ENCODE measurements around the gene GALNT11. TPM values are rescaled to one million over a fixed set of nuclear protein-coding genes. Genes with fewer than 3 reads are reported as not detected.

GALNT11 gene
- total and polyA plus RNA-seq, 2 experiments from 2014 or later, result 41.6 to 49.4 TPM

DNA sequence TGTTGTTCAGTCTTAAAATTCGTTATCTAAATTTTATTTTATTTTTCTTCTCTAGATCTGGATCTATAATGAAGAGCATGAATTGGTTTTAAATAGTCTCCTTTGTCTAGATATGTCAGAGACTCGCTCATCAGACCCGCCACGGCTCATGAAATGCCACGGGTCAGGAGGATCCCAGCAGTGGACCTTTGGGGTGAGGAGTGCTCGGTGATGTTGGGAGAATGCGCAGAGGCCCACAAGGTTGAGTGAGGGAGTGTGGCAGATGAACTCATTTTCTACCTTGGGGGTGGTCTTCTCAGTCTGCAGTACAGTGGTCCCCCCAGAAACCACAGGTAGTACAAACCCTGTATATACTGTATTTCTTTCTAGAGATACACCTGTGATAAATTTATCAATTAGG, 95.3 kb downstream of the GALNT11 start:
- Histone ChIP-seq H3K4me1 (ENCODE audit: low read depth) (no peaks in the 10 kb centered on the region), H3K9me3 (ENCODE audit: low read depth) (no peaks in the 10 kb centered on the region), H3K36me3 (peaks cover 56% of the 10 kb centered on the region), H3K27ac (peak overlapping the region; percentile 38), H3K4me3 (no peak overlapping the region), H3K27me3 (no peaks in the 10 kb centered on the region)
- TF ChIP-seq CTCF (IDR thresholded peaks at IDR 0.05; ENCODE audit: low read depth, low read length), result no peak
- no peak for DNase-seq (ENCODE audit: low read depth in 1 of 2, low spot score in 1 of 2)

- no peak for DNase-seq (ENCODE audit: low read depth in 1 of 2, low spot score in 1 of 2)
- Histone ChIP-seq H3K36me3 (peaks cover 58% of the 10 kb centered on the region), H3K9me3 (ENCODE audit: low read depth) (no peaks in the 10 kb centered on the region), H3K4me3 (no peak overlapping the region), H3K4me1 (ENCODE audit: low read depth) (no peaks in the 10 kb centered on the region), H3K27me3 (no peaks in the 10 kb centered on the region), H3K27ac (no peak overlapping the region)
- TF ChIP-seq CTCF (IDR thresholded peaks at IDR 0.05; ENCODE audit: low read depth, low read length), result no peak
These were observed 96.0 kb downstream of the GALNT11 start for GRCh38 chr7:152121432-152121831.

GRCh38 chr7:152122540-152122939, 97.1 kb downstream of the GALNT11 start:
- TF ChIP-seq CTCF (IDR thresholded peaks at IDR 0.05; ENCODE audit: low read depth, low read length), result no peak
- Histone ChIP-seq H3K9me3 (ENCODE audit: low read depth) (no peaks in the 10 kb centered on the region), H3K36me3 (peaks cover 49% of the 10 kb centered on the region), H3K27ac (no peak overlapping the region), H3K4me1 (ENCODE audit: low read depth) (no peaks in the 10 kb centered on the region), H3K27me3 (no peaks in the 10 kb centered on the region), H3K4me3 (no peak overlapping the region)
- no peak for DNase-seq (ENCODE audit: low read depth in 1 of 2, low spot score in 1 of 2)

GRCh38 chr7:152126741-152127140, 101.3 kb downstream of the GALNT11 start:
- Histone ChIP-seq H3K27ac (no peak overlapping the region), H3K27me3 (no peaks in the 10 kb centered on the region), H3K4me3 (no peak overlapping the region), H3K4me1 (ENCODE audit: low read depth) (no peaks in the 10 kb centered on the region), H3K9me3 (ENCODE audit: low read depth) (no peaks in the 10 kb centered on the region), H3K36me3 (peaks cover 23% of the 10 kb centered on the region)
- no peak for TF ChIP-seq CTCF (IDR thresholded peaks at IDR 0.05; ENCODE audit: low read depth, low read length)
- no peak for DNase-seq (ENCODE audit: low read depth in 1 of 2, low spot score in 1 of 2)

GRCh38 chr7:152127229-152127628, 101.8 kb downstream of the GALNT11 start:
- Histone ChIP-seq H3K4me3 (no peak overlapping the region), H3K27ac (no peak overlapping the region), H3K27me3 (no peaks in the 10 kb centered on the region), H3K36me3 (peaks cover 21% of the 10 kb centered on the region), H3K4me1 (ENCODE audit: low read depth) (no peaks in the 10 kb centered on the region), H3K9me3 (ENCODE audit: low read depth) (no peaks in the 10 kb centered on the region)
- DNase-seq (ENCODE audit: low read depth in 1 of 2, low spot score in 1 of 2), result no peak
- no peak for TF ChIP-seq CTCF (IDR thresholded peaks at IDR 0.05; ENCODE audit: low read depth, low read length)

- Histone ChIP-seq H3K4me1 (ENCODE audit: low read depth) (no peaks in the 10 kb centered on the region), H3K4me3 (no peak overlapping the region), H3K36me3 (peaks cover 16% of the 10 kb centered on the region), H3K9me3 (ENCODE audit: low read depth) (no peaks in the 10 kb centered on the region), H3K27ac (no peak overlapping the region), H3K27me3 (no peaks in the 10 kb centered on the region)
- DNase-seq (ENCODE audit: low read depth in 1 of 2, low spot score in 1 of 2), result no peak
- no peak for TF ChIP-seq CTCF (IDR thresholded peaks at IDR 0.05; ENCODE audit: low read depth, low read length)
These were observed 102.8 kb downstream of the GALNT11 start for GRCh38 chr7:152128252-152128651.
